ENCODE data around the gene MYADML2.

DNA sequence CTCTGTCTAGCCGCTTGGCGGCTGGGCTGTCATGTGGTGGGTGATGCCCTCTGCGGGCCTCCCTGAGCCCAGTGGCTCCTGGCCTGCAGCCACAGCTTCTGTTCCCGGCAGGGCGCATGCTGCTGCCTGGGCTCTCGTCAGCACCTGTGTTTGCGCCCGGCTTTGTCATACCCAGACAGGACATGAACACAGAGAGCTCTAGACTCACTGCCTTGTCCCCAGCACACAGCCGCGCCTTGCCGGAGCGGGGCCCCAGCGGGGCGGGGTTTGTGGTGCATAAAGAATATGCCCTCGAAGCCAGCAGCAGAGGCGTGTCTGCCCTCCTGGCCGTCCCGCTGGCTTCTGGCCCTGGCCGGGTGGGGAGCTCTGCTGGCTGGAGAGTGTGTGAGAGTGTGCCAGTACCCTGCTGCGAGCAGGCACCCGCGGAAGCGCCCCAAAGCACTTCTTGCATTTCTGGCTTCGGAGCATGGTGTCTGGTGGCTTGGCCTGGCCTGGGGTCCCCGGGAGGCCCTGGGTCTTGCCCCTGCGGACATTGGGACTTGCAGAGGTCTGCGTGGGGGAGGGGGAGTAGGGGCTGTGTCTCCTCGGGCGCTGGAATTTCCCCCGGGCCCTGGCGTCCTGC is 44.8 kb upstream of the MYADML2 start:
- TF ChIP-seq POLR2A (IDR thresholded peaks at IDR 0.05; ENCODE audit: low read length) (no peak), GATA1 (IDR thresholded peaks at IDR 0.05; ENCODE audit: low read depth, low read length) (no peak)

Data from erythroblast (primary cell).